ENCODE measurements around the gene FREM1. TPM values are rescaled to one million over a fixed set of nuclear protein-coding genes. Genes with fewer than 3 reads are reported as not detected.

Gene FREM1
- total RNA-seq, 1 donor from 2014 or later = 0.52 TPM

DNA sequence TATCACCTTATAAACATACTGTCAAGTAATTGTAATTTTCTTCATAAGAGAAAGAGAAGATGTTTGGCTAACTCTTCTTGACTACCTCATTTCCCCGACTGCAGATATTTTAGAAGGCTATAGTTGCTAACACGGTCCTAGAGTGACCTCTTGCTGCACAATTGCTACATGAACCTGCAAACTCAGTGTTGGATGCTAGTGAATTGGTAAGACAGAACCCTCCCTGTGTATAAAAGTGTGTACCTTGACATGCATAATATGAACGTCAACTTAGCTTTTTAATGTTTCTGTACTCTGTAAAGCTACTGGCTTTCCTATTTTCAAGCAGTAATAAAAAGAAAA is 141.0 kb downstream of the FREM1 start:
- H3K9ac ChIP-seq (ENCODE audit: low read length) = no peak overlapping the region
- H3K36me3 ChIP-seq (ENCODE audit: insufficient read depth, low read length) = no peaks in the 10 kb centered on the region
- TF ChIP-seq, protein P1, sequence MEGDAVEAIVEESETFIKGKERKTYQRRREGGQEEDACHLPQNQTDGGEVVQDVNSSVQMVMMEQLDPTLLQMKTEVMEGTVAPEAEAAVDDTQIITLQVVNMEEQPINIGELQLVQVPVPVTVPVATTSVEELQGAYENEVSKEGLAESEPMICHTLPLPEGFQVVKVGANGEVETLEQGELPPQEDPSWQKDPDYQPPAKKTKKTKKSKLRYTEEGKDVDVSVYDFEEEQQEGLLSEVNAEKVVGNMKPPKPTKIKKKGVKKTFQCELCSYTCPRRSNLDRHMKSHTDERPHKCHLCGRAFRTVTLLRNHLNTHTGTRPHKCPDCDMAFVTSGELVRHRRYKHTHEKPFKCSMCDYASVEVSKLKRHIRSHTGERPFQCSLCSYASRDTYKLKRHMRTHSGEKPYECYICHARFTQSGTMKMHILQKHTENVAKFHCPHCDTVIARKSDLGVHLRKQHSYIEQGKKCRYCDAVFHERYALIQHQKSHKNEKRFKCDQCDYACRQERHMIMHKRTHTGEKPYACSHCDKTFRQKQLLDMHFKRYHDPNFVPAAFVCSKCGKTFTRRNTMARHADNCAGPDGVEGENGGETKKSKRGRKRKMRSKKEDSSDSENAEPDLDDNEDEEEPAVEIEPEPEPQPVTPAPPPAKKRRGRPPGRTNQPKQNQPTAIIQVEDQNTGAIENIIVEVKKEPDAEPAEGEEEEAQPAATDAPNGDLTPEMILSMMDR (IDR thresholded peaks at IDR 0.05; ENCODE audit: insufficient read depth, low read depth, low read length) = peak; percentile 27
- no peak for TF ChIP-seq EZH2 (IDR thresholded peaks at IDR 0.05; ENCODE audit: insufficient read depth, low read length)
- H3K27me3 Mint-ChIP-seq (ENCODE audit: low read depth, unreplicated experiment) = peaks cover 1% of the 10 kb centered on the region
- no peaks in the 10 kb centered on the region for H3K79me2 ChIP-seq (ENCODE audit: insufficient read depth, low read length)
- no peak overlapping the region for H3K4me3 Mint-ChIP-seq (ENCODE audit: unreplicated experiment)
- no peak overlapping the region for H3K4me3 ChIP-seq (ENCODE audit: insufficient read depth, low read depth, low read length)
- H4K20me1 ChIP-seq (ENCODE audit: insufficient read depth, low read length) = no peaks in the 10 kb centered on the region
- peaks cover 4% of the 10 kb centered on the region for H3K27me3 ChIP-seq (ENCODE audit: insufficient read depth, low read length)
- H3K9me3 Mint-ChIP-seq (ENCODE audit: unreplicated experiment) = no peaks in the 10 kb centered on the region
- H3K27ac ChIP-seq (ENCODE audit: low read depth, low read length) = no peak overlapping the region
- no peaks in the 10 kb centered on the region for H3K4me1 Mint-ChIP-seq (ENCODE audit: low read depth, unreplicated experiment)
- no peaks in the 10 kb centered on the region for H3K9me3 ChIP-seq (ENCODE audit: insufficient read depth, low read depth, low read length)
- H3K36me3 Mint-ChIP-seq (ENCODE audit: low read depth, unreplicated experiment) = no peaks in the 10 kb centered on the region
- FAIRE-seq = no peak
- no peaks in the 10 kb centered on the region for H3K4me1 ChIP-seq (ENCODE audit: insufficient read depth, low read length)
- no peak overlapping the region for H3K27ac Mint-ChIP-seq (ENCODE audit: unreplicated experiment)
- DNase-seq (ENCODE audit: low read depth) = peak; percentile 7
- H2AFZ ChIP-seq (ENCODE audit: low read depth, low read length) = no peak overlapping the region
- no peak overlapping the region for H3K4me2 ChIP-seq (ENCODE audit: low read length)

DNA sequence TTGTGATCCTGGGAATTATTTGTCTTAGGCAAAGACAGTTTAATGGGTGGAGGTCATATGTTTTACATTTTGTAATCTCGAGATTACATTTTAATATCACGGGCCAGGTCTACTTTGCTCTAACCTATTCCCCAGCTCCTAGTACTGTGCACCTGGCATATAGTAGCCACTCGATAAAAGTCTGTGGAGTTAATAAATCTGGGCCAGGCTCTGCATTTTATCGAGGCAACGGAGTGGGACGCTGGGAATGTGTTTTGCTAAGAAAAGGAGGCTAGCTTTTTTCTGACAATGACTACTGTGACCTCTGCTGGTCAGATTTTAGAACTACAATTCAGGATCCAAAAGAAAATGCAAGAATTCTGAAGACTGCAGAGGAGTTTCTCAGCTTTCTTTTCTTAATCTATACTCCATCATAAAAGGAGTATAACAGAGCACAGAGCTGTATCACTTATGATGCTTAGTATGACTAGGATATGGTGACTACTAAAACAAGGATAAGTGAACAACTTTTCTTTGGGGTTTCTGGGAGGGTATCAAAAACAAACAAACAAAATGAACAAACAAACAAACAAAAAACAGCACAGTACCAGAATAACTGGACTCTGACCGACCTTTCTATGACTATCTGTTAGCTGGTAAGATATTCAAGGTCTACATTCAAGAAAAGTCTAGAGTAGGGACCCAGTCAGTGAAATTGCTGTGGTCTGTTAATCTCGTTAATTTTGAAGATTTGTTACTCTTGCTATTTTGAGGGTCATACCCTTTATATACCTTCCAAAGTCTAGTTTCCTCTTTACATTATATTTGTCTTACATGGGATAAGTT is 141.6 kb downstream of the FREM1 start:
- no peaks in the 10 kb centered on the region for H3K4me1 Mint-ChIP-seq (ENCODE audit: low read depth, unreplicated experiment)
- no peak overlapping the region for H3K4me3 ChIP-seq (ENCODE audit: insufficient read depth, low read depth, low read length)
- no peaks in the 10 kb centered on the region for H3K9me3 Mint-ChIP-seq (ENCODE audit: unreplicated experiment)
- no peaks in the 10 kb centered on the region for H3K79me2 ChIP-seq (ENCODE audit: insufficient read depth, low read length)
- H3K4me3 Mint-ChIP-seq (ENCODE audit: unreplicated experiment) = no peak overlapping the region
- no peak overlapping the region for H3K27ac ChIP-seq (ENCODE audit: low read depth, low read length)
- no peaks in the 10 kb centered on the region for H3K36me3 Mint-ChIP-seq (ENCODE audit: low read depth, unreplicated experiment)
- peak; percentile 13 for DNase-seq (ENCODE audit: low read depth)
- no peak overlapping the region for H2AFZ ChIP-seq (ENCODE audit: low read depth, low read length)
- H3K36me3 ChIP-seq (ENCODE audit: insufficient read depth, low read length) = no peaks in the 10 kb centered on the region
- no peaks in the 10 kb centered on the region for H4K20me1 ChIP-seq (ENCODE audit: insufficient read depth, low read length)
- TF ChIP-seq EZH2 (IDR thresholded peaks at IDR 0.05; ENCODE audit: insufficient read depth, low read length) = no peak
- TF ChIP-seq, protein P1 (IDR thresholded peaks at IDR 0.05; ENCODE audit: insufficient read depth, low read depth, low read length) = peak; percentile 69
- no peaks in the 10 kb centered on the region for H3K4me1 ChIP-seq (ENCODE audit: insufficient read depth, low read length)
- peaks cover 1% of the 10 kb centered on the region for H3K27me3 Mint-ChIP-seq (ENCODE audit: low read depth, unreplicated experiment)
- no peak overlapping the region for H3K9ac ChIP-seq (ENCODE audit: low read length)
- no peaks in the 10 kb centered on the region for H3K9me3 ChIP-seq (ENCODE audit: insufficient read depth, low read depth, low read length)
- H3K27me3 ChIP-seq (ENCODE audit: insufficient read depth, low read length) = peaks cover 4% of the 10 kb centered on the region
- FAIRE-seq = peak; percentile 49
- no peak overlapping the region for H3K27ac Mint-ChIP-seq (ENCODE audit: unreplicated experiment)
- H3K4me2 ChIP-seq (ENCODE audit: low read length) = peak overlapping the region; percentile 62

DNA sequence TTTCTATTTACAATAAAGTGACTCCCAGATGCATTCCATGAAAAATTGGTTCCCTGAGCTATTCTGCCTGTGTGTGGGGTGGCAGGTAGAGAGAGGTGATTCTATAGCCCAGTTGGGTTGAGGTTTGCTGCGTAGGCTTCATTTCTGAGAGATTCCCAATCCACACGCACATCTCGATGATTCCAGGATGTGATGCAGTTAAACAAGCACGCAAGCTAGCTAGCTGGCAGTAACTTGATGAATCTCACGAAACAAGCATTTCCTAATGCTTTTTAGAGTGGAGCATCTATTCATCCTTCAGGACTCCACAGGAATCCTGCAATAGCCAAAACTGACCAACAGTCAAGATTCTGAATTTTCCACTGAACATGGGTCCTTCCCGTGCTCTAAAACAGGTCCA is 143.9 kb downstream of the FREM1 start:
- Mint-ChIP-seq H3K27ac (ENCODE audit: unreplicated experiment) (no peak overlapping the region), H3K4me3 (ENCODE audit: unreplicated experiment) (no peak overlapping the region)
- peak; percentile 11 for DNase-seq (ENCODE audit: low read depth)

More for the DNA sequence above, 143.9 kb downstream of the FREM1 start:
- H3K4me1 Mint-ChIP-seq (ENCODE audit: low read depth, unreplicated experiment) = no peaks in the 10 kb centered on the region
- H4K20me1 ChIP-seq (ENCODE audit: insufficient read depth, low read length) = no peaks in the 10 kb centered on the region
- H3K4me1 ChIP-seq (ENCODE audit: insufficient read depth, low read length) = no peaks in the 10 kb centered on the region
- H3K9me3 ChIP-seq (ENCODE audit: insufficient read depth, low read depth, low read length) = no peaks in the 10 kb centered on the region
- no peak for TF ChIP-seq EZH2 (IDR thresholded peaks at IDR 0.05; ENCODE audit: insufficient read depth, low read length)
- TF ChIP-seq, protein P1 (IDR thresholded peaks at IDR 0.05; ENCODE audit: insufficient read depth, low read depth, low read length) = no peak
- H3K4me3 ChIP-seq (ENCODE audit: insufficient read depth, low read depth, low read length) = no peak overlapping the region
- H3K4me2 ChIP-seq (ENCODE audit: low read length) = no peak overlapping the region
- H3K9me3 Mint-ChIP-seq (ENCODE audit: unreplicated experiment) = no peaks in the 10 kb centered on the region
- H3K27me3 Mint-ChIP-seq (ENCODE audit: low read depth, unreplicated experiment) = peaks cover 1% of the 10 kb centered on the region
- H3K27ac ChIP-seq (ENCODE audit: low read depth, low read length) = no peak overlapping the region
- no peak overlapping the region for H2AFZ ChIP-seq (ENCODE audit: low read depth, low read length)
- H3K79me2 ChIP-seq (ENCODE audit: insufficient read depth, low read length) = no peaks in the 10 kb centered on the region
- no peak for FAIRE-seq
- no peaks in the 10 kb centered on the region for H3K36me3 ChIP-seq (ENCODE audit: insufficient read depth, low read length)
- H3K27me3 ChIP-seq (ENCODE audit: insufficient read depth, low read length) = peaks cover 4% of the 10 kb centered on the region
- no peak overlapping the region for H3K9ac ChIP-seq (ENCODE audit: low read length)
- no peaks in the 10 kb centered on the region for H3K36me3 Mint-ChIP-seq (ENCODE audit: low read depth, unreplicated experiment)
